K562 treated with DMSO at 1 percent for 24 hours (cell line): ENCODE data around the gene RPS8. TPM values are rescaled to one million over a fixed set of nuclear protein-coding genes. Genes with fewer than 3 reads are reported as not detected.

Source experiments
- total RNA-seq: library from RNA; unstranded; fragments of 300-600 nt; gene quantifications from 2 replicates; pipeline ENCODE4 v1.2.3, GENCODE V29; 2022; ENCODE audit warnings: low read depth; ENCODE audit not compliant: insufficient read depth

Gene RPS8
- 5,486 and 5,742 TPM in 2 replicates for total RNA-seq

DNA sequence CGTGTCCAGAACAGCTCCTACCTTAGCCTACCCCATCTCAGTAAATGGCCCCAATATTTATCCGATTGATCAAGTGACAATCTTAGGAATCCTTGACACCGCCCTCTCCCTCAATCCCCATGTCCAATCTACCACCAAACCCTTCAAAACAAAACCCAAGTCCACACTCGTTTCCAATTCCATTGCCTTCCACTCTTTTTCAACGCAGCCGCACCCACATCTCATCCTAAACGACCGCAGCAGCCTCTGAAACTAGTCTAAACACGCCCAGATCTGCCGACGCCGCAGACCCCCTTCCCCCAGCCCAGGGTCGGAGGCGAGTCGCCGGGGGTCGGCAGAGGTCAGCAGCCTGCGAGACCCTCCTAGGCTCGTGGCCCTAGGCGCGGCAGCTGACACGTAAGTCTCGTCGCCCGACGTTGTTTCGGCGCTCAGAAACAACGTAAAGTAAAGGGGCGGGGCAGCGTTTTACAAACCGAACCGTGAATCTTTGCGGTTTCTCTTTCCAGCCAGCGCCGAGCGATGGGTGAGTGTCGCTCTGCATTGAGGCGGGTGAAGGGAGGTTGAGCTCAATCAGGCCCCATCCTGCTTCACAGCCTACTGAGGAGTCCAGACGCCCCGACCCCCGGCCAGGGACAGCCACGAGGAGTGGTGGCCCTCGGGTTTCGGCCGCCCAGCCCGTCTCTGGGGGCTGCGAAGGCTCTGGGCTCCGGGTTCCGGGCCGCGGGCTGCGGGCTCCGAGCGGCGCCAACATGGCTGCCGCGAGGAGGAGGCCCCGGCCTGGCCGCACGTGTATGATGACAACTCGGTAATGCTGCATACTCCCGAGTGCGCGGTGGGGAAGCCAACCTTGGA is at the start of gene RPS8:
TSS of gene RPS8 (plus strand) at position 463 of the 852 bp plus-strand sequence. CDS start at position 520, 57 bp downstream.

DNA sequence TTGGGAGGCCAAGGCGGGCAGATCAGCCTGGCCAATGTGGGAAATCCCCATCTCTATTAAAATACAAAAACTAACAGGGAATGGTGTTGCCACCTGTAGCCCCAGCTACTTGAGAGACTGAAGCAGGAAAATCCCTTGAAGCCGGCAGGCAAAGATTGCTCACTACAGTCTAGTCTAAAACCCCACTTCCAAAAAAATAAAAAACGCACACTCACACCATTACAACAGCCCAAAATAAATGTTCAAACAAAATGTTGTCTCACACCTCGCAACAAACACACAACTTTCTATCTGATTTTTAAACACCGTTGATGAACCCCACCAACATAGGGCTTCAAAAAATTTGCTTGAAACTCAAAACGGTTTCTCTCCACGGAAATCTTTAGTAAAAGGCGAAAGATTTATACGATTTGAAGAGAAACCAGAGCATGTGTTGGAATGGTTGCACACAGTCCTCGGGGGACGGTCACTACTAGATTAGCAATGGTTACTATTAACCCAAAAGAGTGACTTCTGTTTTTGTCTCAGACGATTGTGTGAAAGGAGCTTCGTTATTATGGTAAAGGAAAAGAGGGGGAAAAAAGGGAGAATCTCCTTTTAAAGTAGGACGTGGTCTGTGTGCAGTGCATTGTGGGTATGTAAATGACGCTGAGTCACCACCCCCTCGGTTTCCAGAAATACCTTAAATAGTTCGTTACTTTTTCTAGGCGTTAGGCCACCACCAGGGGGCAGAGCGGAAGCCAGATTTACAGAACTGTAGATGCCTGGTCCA is 44.4 kb upstream of the RPS8 start, which contains the start of gene RNU5D-1:
TSS of gene RNU5D-1 (minus strand) at position 430 of the 772 bp plus-strand sequence.

DNA sequence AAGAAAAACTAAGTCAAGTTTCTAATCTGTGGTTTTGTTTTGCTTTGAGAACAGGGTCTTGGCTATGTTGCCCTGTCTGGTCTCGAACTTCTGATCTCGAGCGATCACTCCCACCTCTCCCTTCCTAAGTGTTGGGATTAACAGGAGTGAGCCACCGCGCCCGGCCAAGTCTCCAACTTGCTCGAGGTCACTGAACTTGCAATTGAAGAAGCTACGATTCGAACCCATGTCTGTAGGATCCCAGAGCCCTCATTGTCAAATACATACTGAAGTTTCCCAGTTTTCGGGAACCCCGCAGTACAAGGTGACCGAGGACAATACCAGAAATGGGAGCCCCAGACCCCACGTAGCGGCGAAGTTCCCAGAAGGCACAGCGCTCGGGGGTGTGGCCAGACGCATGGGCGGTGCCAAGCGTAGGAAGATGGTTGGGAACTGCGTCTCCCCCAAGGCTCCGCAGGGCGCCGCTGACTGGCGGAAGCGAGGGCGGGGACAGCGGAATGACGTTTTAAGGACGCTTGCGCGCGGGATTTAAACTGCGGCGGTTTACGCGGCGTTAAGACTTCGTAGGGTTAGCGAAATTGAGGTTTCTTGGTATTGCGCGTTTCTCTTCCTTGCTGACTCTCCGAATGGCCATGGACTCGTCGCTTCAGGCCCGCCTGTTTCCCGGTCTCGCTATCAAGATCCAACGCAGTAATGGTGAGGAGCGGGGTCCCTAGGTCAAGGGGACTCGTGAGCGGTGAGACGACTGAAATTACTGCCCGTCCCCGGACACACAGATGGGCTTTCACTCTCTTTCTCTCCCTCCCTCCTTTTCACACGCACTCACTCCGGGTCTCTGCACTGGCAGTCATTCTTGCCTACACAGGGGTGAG is 35.8 kb upstream of the RPS8 start, which contains the start of gene KIF2C:
TSS of gene KIF2C (plus strand) at position 531 of the 872 bp plus-strand sequence. CDS start at position 627, 96 bp downstream.

DNA sequence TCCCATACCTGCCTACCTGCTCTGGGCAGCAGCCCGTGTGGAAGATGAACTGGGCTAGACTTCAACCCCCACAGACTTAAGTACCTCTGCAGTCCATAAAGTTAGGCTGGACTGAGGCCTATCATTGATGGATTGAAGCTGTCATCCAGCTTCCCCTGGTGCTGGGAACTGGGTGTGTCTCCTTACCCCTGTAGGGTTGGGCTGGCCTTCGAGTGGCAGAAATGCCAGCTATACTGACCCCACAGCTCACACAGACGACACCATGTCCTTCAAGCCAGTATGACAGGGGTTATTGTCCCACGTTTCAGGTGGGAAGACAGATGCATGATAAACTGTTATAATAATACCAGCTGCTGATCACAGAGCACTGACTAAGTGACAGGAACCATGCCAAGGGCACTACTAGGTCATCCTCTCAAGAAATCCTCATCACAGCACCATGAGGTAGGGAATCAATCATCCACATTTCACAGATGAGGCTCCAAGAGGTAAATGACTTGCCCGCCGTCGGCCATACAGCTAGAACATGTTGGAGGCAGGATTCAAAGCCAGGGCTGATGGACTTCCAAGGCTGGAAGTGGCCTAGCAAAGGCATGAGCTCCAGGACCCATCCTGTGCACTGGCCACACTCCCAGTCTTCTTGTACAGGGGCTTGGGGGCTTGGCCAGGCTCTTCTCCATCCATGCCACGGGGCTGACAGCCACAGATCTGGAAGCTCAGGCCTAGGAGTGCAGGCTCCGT is 12.9 kb downstream of the RPS8 start, which contains the start of gene BEST4:
TSS of gene BEST4 (minus strand) at position 51 of the 741 bp plus-strand sequence. CDS start 465 bp downstream, outside the sequence.

DNA sequence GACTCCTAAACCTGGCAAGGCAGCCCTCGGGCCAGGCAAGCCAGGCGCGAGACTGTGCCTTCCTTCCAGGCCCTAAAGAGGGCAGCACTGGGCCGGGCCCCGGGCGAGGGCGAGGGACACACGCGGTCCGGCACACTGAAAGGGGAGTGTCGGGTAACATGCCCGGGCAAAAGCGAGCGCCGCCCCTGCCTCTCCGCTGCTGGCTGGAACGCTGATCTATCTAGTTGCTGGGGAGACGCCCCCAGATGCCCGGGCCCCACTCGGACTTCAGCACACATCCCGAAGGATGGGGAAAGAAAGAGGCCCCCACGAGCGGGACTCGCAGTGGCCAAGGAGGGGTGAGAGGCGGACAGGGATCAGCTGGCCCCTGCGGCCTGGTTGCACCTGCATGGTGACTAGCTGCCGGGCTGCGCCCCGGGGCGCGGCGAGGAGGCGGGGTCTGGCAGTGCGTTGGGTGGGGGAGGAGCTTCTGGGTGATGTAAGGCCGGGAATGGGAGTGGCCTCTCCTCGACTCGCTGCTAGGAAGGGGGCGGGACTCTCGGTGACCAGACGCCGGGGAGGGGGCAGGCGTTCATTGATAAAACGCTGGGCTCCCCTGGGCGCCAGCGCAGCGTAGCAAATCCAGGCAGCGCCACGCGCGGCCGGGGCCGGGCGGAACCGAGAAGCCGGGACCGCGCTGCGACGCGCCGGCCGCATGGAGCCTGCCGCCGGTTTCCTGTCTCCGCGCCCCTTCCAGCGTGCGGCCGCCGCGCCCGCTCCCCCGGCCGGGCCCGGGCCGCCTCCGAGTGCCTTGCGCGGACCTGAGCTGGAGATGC is 24.6 kb downstream of the RPS8 start, which contains the start of gene PLK3:
TSS of gene PLK3 (plus strand) at position 608 of the 815 bp plus-strand sequence. CDS start at position 695, 87 bp downstream.

DNA sequence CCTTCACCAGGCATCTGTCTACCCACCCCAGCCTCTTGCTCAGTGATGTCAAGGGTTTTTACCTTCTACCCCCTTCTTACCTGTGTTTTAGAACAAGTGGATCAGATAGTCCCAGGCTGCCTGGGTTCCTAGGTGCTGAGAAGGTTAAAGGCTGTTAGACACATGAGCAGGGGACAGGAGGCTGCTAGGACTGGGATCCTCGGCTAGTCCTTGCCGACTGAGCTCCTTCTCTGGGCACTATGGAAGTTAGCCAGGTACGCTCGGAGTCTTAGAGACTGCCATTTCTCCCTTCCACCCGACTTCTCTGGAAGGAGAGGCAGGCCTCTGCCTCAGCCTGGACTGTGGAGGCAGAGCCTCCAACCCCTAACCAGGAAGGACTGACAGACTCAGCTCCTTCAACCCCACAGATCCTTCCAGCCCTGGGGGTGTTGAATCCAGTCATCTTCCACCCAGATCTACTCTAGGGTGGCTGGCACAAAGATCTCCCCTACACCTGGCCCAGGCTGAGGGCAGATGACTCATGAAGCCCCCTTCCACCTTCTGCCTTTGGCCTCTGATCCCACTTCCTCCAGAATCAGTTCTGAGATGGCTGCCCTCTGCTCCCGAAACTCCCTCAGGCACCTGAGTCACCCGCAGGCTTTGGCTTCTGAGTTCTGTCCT is 31.5 kb downstream of the RPS8 start, which contains the start of gene DYNLT4:
TSS of gene DYNLT4 (minus strand) at position 648 of the 660 bp plus-strand sequence. CDS start 683 bp downstream, outside the sequence.

DNA sequence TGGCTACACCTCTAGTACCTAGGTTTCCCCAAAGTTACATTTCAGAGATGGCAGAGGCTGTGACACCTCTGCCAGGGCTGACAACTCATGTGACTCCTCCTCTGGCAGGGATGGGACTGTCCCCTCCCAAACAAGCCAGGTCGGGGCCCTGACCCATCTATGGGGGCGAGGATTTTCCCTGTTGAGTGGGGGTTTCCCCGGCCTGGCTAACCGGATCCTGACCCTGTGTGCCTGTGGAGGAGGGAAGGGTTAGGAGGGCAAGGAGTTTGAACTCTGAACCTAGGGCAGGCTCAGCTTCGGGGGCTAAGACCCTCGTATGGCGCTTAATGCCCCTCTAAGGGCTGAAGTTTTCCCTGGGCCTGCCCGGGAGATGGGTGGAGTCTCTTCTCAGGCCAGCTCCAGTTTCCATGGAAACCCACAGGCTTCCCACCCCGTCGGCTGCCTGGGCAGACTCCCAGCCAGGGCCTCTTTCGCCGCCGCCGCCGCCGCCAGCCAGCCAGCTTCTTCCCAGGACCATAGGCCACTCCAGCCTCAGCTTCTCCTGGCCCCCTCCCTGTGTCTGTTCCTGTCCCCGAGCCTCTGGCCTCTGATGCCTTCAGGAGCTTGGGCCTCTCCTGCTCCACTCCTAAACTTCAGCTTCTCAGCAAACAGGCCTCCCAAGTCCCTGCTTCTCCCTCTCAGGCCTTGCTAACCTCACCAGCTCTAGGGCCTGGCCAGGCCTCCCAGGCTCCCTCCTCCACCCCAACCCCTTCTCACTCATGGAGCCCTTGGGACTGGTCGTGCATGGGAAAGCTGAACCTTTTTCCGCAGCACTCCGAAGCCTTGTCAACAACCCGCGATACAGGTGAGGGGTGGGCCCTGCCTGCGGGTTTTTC is 33.0 kb downstream of the RPS8 start, which contains the start of gene BTBD19:
TSS of gene BTBD19 (plus strand) at position 461 of the 875 bp plus-strand sequence. CDS start at position 759, 298 bp downstream.

Other genes with a start within 250 kb of the RPS8 start
- gene TMEM53, start 101.1 kb upstream of the RPS8 start, total RNA-seq, result 13.9 and 14.1 TPM in 2 replicates
- not detected in 2 replicates for gene ARMH1, start 100.8 kb upstream of the RPS8 start, total RNA-seq
- not detected in 2 replicates for gene RNU5D-1, start 44.4 kb upstream of the RPS8 start, total RNA-seq
- 182 and 196 TPM in 2 replicates for gene KIF2C, start 35.7 kb upstream of the RPS8 start, total RNA-seq
- gene BEST4, start 12.6 kb downstream of the RPS8 start, total RNA-seq, result not detected in 2 replicates
- gene PLK3, start 24.8 kb downstream of the RPS8 start, total RNA-seq, result 22.5 and 22.7 TPM in 2 replicates
- gene DYNLT4, start 31.8 kb downstream of the RPS8 start, total RNA-seq, result 0.72 and 2.3 TPM in 2 replicates
- gene BTBD19, start 33.0 kb downstream of the RPS8 start, total RNA-seq, result 2.4 and 3.0 TPM in 2 replicates
- 0.68 and 1.1 TPM in 2 replicates for gene PTCH2, start 67.7 kb downstream of the RPS8 start, total RNA-seq
- gene EIF2B3, start 211.1 kb downstream of the RPS8 start, total RNA-seq, result 58.8 and 67.1 TPM in 2 replicates
- 75.3 and 79.8 TPM in 2 replicates for gene HECTD3, start 235.8 kb downstream of the RPS8 start, total RNA-seq
- gene UROD, start 236.7 kb downstream of the RPS8 start, total RNA-seq, result 480 and 503 TPM in 2 replicates